OCI-LY7 (cell line): Measurements from ENCODE around the gene OR13C4.

Experiments
- CTCF ChIP-seq: fragments of 200-600 bp; sonication (generic); conservative IDR thresholded peaks from 2 replicates; pipeline ENCODE4 v1.5.1; 2014; ENCODE audit warnings: mild to moderate bottlenecking, antibody characterized with exemption, low read length, moderate library complexity, mixed read lengths
- EZH2phosphoT487 ChIP-seq: fragments of 200-600 bp; sonication (generic); IDR thresholded peaks from 2 replicates; pipeline ENCODE4 v1.6.1; 2018; ENCODE audit warnings: low read depth, borderline replicate concordance, mild to moderate bottlenecking, mixed run types, antibody characterized with exemption, low read length, moderate library complexity, mixed read lengths

GRCh38 chr9:104514901-104515300, 12.1 kb downstream of the OR13C4 start:
- no peak for TF ChIP-seq EZH2phosphoT487
- TF ChIP-seq CTCF, result no peak
